Superior temporal gyrus (tissue), 1 donor: ENCODE results near the gene TRIM14.

Source experiments
- DNase-seq: peaks from one replicate; pipeline ENCODE4 v3.0.0-alpha.2; 2016; ENCODE audit errors: extremely low spot score

TRIM14 gene

GRCh38 chr9:98118640-98119601, at the start of gene TRIM14:
TSS of gene TRIM14 (minus strand) at chr9:98119222. CDS start at chr9:98119188, 34 bp downstream.
- no peak for DNase-seq

- DNase-seq, result peak; percentile 21
Observed at GRCh38 chr9:98168153-98168780, 49.2 kb upstream of the TRIM14 start.

GRCh38 chr9:98164912-98165311, 45.9 kb upstream of the TRIM14 start:
- DNase-seq, result no peak

- DNase-seq, result no peak
Observed at GRCh38 chr9:98162613-98163012, 43.6 kb upstream of the TRIM14 start.

- DNase-seq, result no peak
Observed at GRCh38 chr9:98161851-98162250, 42.8 kb upstream of the TRIM14 start.

- DNase-seq, result no peak
Observed at GRCh38 chr9:98159790-98160189, 40.8 kb upstream of the TRIM14 start.

- no peak for DNase-seq
Observed at GRCh38 chr9:98159301-98159700, 40.3 kb upstream of the TRIM14 start.

GRCh38 chr9:98158071-98158831, 39.2 kb upstream of the TRIM14 start:
- no peak for DNase-seq

- no peak for DNase-seq
Observed at GRCh38 chr9:98157372-98157771, 38.4 kb upstream of the TRIM14 start.

- no peak for DNase-seq
Observed at GRCh38 chr9:98154678-98155077, 35.7 kb upstream of the TRIM14 start.

GRCh38 chr9:98152526-98152925, 33.5 kb upstream of the TRIM14 start:
- no peak for DNase-seq

- no peak for DNase-seq
Observed at GRCh38 chr9:98150721-98151120, 31.7 kb upstream of the TRIM14 start.

GRCh38 chr9:98150164-98150563, 31.1 kb upstream of the TRIM14 start:
- DNase-seq, result no peak

- DNase-seq, result no peak
Observed at GRCh38 chr9:98149422-98149821, 30.4 kb upstream of the TRIM14 start.

- DNase-seq, result no peak
Observed at GRCh38 chr9:98148486-98148885, 29.5 kb upstream of the TRIM14 start.

- no peak for DNase-seq
Observed at GRCh38 chr9:98147582-98147981, 28.6 kb upstream of the TRIM14 start.

- no peak for DNase-seq
Observed at GRCh38 chr9:98146101-98146991, 27.3 kb upstream of the TRIM14 start.

GRCh38 chr9:98144631-98145030, 25.6 kb upstream of the TRIM14 start:
- DNase-seq, result no peak

GRCh38 chr9:98144076-98144475, 25.1 kb upstream of the TRIM14 start:
- no peak for DNase-seq

- no peak for DNase-seq
Observed at GRCh38 chr9:98142925-98143481, 24.0 kb upstream of the TRIM14 start.
